ENCODE measurements around the gene KCNJ12. TPM values are rescaled to one million over a fixed set of nuclear protein-coding genes. Genes with fewer than 3 reads are reported as not detected.
"Not testable (repeated sequence)": the region's sequence is repeated elsewhere in the genome, so short reads cannot be mapped to it uniquely, and the experiment has no call there.

Gene KCNJ12
- total RNA-seq, 2 experiments from 2014 or later: 0.11 TPM; not detected in 1

DNA sequence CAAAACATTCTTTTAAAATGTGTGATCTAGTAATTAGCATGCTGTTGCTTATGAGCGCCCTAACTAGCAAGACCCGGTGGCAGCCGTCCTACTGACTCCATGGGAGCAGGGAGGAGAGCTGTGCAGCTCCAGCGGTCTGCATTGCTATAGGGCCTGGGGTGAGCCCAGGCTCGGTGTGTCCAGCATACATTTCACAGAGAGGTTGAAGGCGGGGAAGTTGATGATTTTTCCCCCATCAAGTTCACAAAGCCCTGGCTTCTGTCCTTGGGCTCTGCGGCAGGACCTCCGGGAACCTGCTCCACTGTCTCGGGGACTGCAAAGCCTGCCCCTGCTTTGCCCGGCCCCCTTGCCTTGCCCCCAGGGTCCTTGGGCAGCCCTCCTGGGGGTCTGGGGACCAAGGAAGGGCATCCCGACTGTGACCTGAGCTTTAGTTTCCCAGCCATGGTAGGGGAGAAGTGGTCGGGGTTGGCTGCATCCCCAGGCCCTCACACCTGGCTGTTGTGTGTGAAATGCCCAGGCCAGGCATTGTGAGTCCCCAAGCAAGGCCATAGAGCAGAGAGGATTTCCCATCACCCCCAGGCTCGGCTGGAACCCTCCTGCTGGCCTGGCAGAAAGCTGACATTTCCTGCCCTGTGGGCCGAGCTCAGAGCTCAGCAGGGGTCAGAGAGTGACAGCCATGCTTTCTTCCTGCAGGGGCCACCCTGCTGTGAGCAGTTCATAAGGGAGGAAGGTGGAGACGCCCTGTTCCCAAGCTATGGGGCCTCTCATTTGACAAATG, 24.8 kb downstream of the KCNJ12 start:
- no peaks in the 10 kb centered on the region for H3K27me3 Mint-ChIP-seq
- H3K4me3 ChIP-seq (ENCODE audit: low read length): no peak overlapping the region
- ATAC-seq (ENCODE audit: poor library complexity) (no peak), DNase-seq (no peak)
- H3K9me3 ChIP-seq (ENCODE audit: control insufficient read depth in 1 of 2, insufficient read depth in 1 of 2, low read length in 2 of 2): peaks cover 0 to 23% of the 10 kb centered on the region in 2 experiments
- no peak overlapping the region for H3K4me3 Mint-ChIP-seq
- H3K4me1 Mint-ChIP-seq (ENCODE audit: low read depth): no peaks in the 10 kb centered on the region
- CTCF ChIA-PET: no interaction called here
- no peak overlapping the region for H3K27ac Mint-ChIP-seq
- no peaks in the 10 kb centered on the region for H3K4me1 ChIP-seq (ENCODE audit: insufficient read depth, low read length)
- POLR2A ChIA-PET: no interaction called here
- H3K27me3 ChIP-seq (ENCODE audit: control insufficient read depth in 1 of 2, insufficient read depth in 2 of 2, low read length in 2 of 2): no peaks in the 10 kb centered on the region
- H3K9me3 Mint-ChIP-seq: no peaks in the 10 kb centered on the region
- H3K27ac ChIP-seq (ENCODE audit: low read depth in 1 of 2, low read length in 2 of 2): no peak overlapping the region
- H3K36me3 Mint-ChIP-seq (ENCODE audit: low read depth): no peaks in the 10 kb centered on the region
- TF ChIP-seq, protein P1, sequence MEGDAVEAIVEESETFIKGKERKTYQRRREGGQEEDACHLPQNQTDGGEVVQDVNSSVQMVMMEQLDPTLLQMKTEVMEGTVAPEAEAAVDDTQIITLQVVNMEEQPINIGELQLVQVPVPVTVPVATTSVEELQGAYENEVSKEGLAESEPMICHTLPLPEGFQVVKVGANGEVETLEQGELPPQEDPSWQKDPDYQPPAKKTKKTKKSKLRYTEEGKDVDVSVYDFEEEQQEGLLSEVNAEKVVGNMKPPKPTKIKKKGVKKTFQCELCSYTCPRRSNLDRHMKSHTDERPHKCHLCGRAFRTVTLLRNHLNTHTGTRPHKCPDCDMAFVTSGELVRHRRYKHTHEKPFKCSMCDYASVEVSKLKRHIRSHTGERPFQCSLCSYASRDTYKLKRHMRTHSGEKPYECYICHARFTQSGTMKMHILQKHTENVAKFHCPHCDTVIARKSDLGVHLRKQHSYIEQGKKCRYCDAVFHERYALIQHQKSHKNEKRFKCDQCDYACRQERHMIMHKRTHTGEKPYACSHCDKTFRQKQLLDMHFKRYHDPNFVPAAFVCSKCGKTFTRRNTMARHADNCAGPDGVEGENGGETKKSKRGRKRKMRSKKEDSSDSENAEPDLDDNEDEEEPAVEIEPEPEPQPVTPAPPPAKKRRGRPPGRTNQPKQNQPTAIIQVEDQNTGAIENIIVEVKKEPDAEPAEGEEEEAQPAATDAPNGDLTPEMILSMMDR (IDR thresholded peaks at IDR 0.05): no peak
- intact Hi-C loops (cut with DNase I, micrococcal nuclease): no loop called here
- H3K36me3 ChIP-seq (ENCODE audit: insufficient read depth, low read length): no peaks in the 10 kb centered on the region

DNA sequence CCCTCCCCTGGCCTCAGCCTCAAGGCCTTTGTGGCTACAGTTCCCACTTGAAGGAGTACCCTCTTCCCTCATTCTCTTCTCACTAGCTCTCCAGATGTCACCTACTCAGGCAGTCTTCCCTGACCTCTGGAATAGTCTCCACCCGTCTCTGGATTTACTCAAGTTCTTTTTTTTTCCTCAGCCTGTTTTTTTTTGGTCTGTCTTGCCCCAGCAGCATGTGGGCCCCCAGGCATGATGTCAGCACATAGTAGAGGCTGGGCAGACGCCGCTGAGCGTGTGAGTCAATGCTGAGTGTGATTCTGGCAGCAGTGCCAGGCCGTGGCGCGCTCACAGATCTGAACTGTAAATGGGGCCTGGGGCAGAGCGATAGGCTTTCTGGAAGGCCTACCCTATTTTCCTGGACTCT, 26.0 kb downstream of the KCNJ12 start:
- ATAC-seq (ENCODE audit: poor library complexity); H3K27me3 Mint-ChIP-seq; POLR2A ChIA-PET: not testable (repeated sequence)

DNA sequence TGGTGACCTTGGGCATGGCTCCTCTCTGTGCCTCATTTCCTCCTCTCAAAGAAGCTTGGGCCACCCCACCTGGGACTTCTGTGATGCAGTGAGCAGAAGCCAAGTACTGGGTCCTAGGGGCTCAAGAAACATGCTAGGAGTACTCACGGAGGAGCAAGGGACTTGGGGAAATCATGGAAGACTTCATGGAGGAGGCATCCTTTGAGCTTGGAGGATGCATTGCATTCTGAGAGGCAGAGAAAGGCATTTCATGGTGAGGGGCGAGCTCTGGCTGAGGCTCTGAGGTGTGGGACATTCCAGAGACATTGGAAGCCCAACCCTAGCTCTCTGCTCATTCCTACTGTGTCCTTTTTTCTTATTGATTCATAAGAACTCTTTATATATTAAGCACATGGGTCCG, 26.8 kb downstream of the KCNJ12 start:
- H3K36me3 ChIP-seq (ENCODE audit: insufficient read depth, low read length); H3K27me3 ChIP-seq (ENCODE audit: control insufficient read depth in 1 of 2, insufficient read depth in 2 of 2, low read length in 2 of 2); H3K27ac Mint-ChIP-seq; intact Hi-C loops (cut with DNase I, micrococcal nuclease); CTCF ChIA-PET; ATAC-seq (ENCODE audit: poor library complexity); H3K4me3 ChIP-seq (ENCODE audit: low read length); H3K36me3 Mint-ChIP-seq (ENCODE audit: low read depth); H3K4me3 Mint-ChIP-seq; H3K4me1 ChIP-seq (ENCODE audit: insufficient read depth, low read length); H3K27me3 Mint-ChIP-seq; H3K27ac ChIP-seq (ENCODE audit: low read depth in 1 of 2, low read length in 2 of 2); POLR2A ChIA-PET; H3K9me3 Mint-ChIP-seq; H3K4me1 Mint-ChIP-seq (ENCODE audit: low read depth); DNase-seq: not testable (repeated sequence)
- H3K9me3 ChIP-seq (ENCODE audit: control insufficient read depth in 1 of 2, insufficient read depth in 1 of 2, low read length in 2 of 2): peaks cover 0 to 24% of the 10 kb centered on the region in 2 experiments

More for the DNA sequence above, 26.0 kb downstream of the KCNJ12 start:
- H3K4me1 ChIP-seq (ENCODE audit: insufficient read depth, low read length); CTCF ChIA-PET; DNase-seq; H3K27me3 ChIP-seq (ENCODE audit: control insufficient read depth in 1 of 2, insufficient read depth in 2 of 2, low read length in 2 of 2); H3K4me3 ChIP-seq (ENCODE audit: low read length); H3K36me3 ChIP-seq (ENCODE audit: insufficient read depth, low read length); H3K9me3 Mint-ChIP-seq; H3K27ac ChIP-seq (ENCODE audit: low read depth in 1 of 2, low read length in 2 of 2); H3K4me3 Mint-ChIP-seq; intact Hi-C loops (cut with DNase I, micrococcal nuclease); H3K36me3 Mint-ChIP-seq (ENCODE audit: low read depth); H3K4me1 Mint-ChIP-seq (ENCODE audit: low read depth); H3K27ac Mint-ChIP-seq: not testable (repeated sequence)
- H3K9me3 ChIP-seq (ENCODE audit: control insufficient read depth in 1 of 2, insufficient read depth in 1 of 2, low read length in 2 of 2): peaks cover 0 to 24% of the 10 kb centered on the region in 2 experiments

DNA sequence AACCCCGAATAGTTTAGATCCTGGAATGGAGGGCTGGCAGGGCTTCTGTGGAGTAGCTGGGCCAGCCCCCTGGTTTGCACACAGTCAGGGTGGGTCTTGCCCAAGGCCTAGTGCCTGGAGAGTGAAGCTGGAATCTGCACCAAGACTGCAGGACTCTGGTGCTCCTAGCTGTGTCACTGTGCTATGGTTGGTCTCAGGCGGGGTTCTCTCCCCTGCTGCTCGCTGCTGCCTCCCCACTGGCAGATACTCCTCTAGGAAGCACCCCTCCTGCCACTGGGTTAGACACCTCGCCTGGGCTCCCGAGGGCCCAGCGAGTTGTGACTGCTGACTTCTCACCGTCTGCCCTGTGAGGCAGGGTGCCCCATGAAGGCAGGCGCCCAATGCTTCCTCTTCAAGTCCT, 27.9 kb downstream of the KCNJ12 start:
- H3K9me3 ChIP-seq (ENCODE audit: control insufficient read depth in 1 of 2, insufficient read depth in 1 of 2, low read length in 2 of 2): peaks cover 0 to 25% of the 10 kb centered on the region in 2 experiments
- H3K36me3 ChIP-seq (ENCODE audit: insufficient read depth, low read length); H3K4me1 Mint-ChIP-seq (ENCODE audit: low read depth); H3K4me1 ChIP-seq (ENCODE audit: insufficient read depth, low read length); POLR2A ChIA-PET; intact Hi-C loops (cut with DNase I, micrococcal nuclease); H3K27ac Mint-ChIP-seq; CTCF ChIA-PET; DNase-seq; H3K9me3 Mint-ChIP-seq; H3K27ac ChIP-seq (ENCODE audit: low read depth in 1 of 2, low read length in 2 of 2); H3K27me3 Mint-ChIP-seq; H3K4me3 ChIP-seq (ENCODE audit: low read length); ATAC-seq (ENCODE audit: poor library complexity); H3K36me3 Mint-ChIP-seq (ENCODE audit: low read depth); H3K4me3 Mint-ChIP-seq; H3K27me3 ChIP-seq (ENCODE audit: control insufficient read depth in 1 of 2, insufficient read depth in 2 of 2, low read length in 2 of 2): not testable (repeated sequence)

DNA sequence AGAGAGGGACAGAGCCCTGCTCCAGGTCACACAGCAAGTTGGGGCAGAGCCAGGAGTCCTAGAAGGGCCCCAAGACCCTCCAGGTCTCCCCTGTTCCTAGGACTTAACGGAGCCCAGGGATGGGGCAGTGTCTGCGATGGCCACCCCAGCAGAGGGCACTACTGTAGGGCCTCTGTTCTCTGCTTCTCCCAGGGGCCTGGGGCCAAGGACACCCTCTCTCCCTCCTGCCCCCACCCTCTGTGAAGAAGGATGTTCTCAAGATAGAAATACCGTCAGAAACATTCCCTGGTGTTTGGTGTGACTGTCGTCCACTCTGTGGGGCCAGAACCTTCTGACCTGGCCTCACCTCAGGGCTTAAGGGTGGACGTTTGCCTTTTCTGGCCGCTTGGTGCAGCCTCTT, 28.4 kb downstream of the KCNJ12 start:
- H3K27me3 ChIP-seq (ENCODE audit: control insufficient read depth in 1 of 2, insufficient read depth in 2 of 2, low read length in 2 of 2); intact Hi-C loops (cut with DNase I, micrococcal nuclease); H3K36me3 Mint-ChIP-seq (ENCODE audit: low read depth); CTCF ChIA-PET; H3K27ac Mint-ChIP-seq; H3K4me3 ChIP-seq (ENCODE audit: low read length); H3K4me1 Mint-ChIP-seq (ENCODE audit: low read depth); H3K4me1 ChIP-seq (ENCODE audit: insufficient read depth, low read length); H3K27me3 Mint-ChIP-seq; H3K4me3 Mint-ChIP-seq; DNase-seq; ATAC-seq (ENCODE audit: poor library complexity); POLR2A ChIA-PET; H3K36me3 ChIP-seq (ENCODE audit: insufficient read depth, low read length); H3K9me3 Mint-ChIP-seq; H3K27ac ChIP-seq (ENCODE audit: low read depth in 1 of 2, low read length in 2 of 2): not testable (repeated sequence)
- H3K9me3 ChIP-seq (ENCODE audit: control insufficient read depth in 1 of 2, insufficient read depth in 1 of 2, low read length in 2 of 2): peaks cover 0 to 29% of the 10 kb centered on the region in 2 experiments

DNA sequence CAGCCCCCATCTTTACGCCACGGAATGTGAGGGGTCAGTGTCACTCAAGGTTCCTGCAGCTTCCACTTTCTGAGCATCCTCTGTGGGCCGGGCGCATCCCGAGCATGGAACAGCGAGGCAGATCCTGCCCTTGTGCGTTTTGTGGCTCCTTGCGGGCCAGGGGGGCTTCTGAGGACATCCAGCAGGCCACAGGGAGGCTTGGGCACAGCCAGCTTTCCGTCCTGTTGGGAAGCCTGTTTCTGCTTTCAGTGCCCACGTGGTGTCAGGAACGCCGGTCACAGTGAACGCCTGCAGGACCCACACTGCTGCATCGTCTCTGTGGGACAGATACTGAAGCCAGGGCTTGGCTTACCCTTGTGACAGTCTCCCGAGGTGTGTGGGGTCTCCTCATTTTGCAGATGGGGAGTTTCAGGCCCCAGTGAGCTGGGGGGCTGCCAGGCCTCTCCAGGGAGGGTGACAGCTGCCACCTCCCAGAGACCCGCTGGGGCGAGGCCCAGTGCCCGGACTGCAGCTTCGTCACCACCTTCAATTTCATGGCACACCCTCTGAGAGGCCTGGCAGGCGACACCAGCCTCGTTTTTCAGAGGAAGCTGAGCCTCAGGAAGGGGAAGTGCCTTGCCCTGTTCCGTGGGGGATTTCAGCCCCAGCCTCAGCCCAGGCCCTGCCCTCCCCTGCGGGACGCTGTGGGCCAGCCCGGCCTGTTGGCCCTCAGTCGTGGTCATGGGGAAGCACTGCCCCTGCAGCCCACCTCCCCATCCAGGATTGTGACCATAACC, 29.0 kb downstream of the KCNJ12 start:
- ATAC-seq (ENCODE audit: poor library complexity); H3K27me3 Mint-ChIP-seq; POLR2A ChIA-PET; H3K36me3 Mint-ChIP-seq (ENCODE audit: low read depth); H3K36me3 ChIP-seq (ENCODE audit: insufficient read depth, low read length); H3K4me1 ChIP-seq (ENCODE audit: insufficient read depth, low read length); H3K27ac ChIP-seq (ENCODE audit: low read depth in 1 of 2, low read length in 2 of 2); H3K9me3 Mint-ChIP-seq; CTCF ChIA-PET; H3K4me1 Mint-ChIP-seq (ENCODE audit: low read depth); H3K27ac Mint-ChIP-seq; H3K4me3 ChIP-seq (ENCODE audit: low read length); H3K27me3 ChIP-seq (ENCODE audit: control insufficient read depth in 1 of 2, insufficient read depth in 2 of 2, low read length in 2 of 2); H3K4me3 Mint-ChIP-seq; intact Hi-C loops (cut with DNase I, micrococcal nuclease): not testable (repeated sequence)
- H3K9me3 ChIP-seq (ENCODE audit: control insufficient read depth in 1 of 2, insufficient read depth in 1 of 2, low read length in 2 of 2): peaks cover 0 to 26% of the 10 kb centered on the region in 2 experiments
- DNase-seq: peak in 2 of 14 experiments; percentile 33 to 41
